GM21515 (cell line): ENCODE data around the gene GIPC2.
"Not testable (repeated sequence)": the region's sequence is repeated elsewhere in the genome, so short reads cannot be mapped to it uniquely, and the experiment has no call there.

Experiments used
- ATAC-seq: cut with Tn5 transposase; IDR thresholded peaks from one replicate; pipeline ENCODE4 v1.9.1; 2021; ENCODE audit not compliant: unreplicated experiment

The GIPC2 gene

DNA sequence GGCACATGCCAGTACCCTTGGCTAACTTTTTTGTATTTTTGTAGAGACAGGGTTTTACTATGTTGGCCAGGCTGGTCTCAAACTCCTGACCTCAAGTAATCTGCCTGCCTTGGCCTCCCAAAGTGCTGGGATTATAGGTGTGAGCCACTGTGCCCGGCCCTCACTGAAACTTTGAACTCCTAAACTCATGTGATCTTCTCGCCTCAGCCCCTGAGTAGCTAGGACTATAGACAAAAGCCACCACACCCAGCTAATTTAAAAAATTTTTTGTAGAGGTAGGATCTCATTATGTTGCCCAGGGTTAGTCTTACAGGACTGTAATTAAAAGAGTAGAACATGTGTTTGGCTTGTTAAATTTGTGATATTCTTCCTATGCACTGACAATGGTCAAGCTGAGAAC, 19.1 kb downstream of the GIPC2 start:
- ATAC-seq: not testable (repeated sequence)

- ATAC-seq: no peak
Measured at GRCh38 chr1:78068681-78069283, 23.0 kb downstream of the GIPC2 start.

- ATAC-seq: no peak
Measured at GRCh38 chr1:78069784-78070183, 24.0 kb downstream of the GIPC2 start.

GRCh38 chr1:78070210-78070609, 24.4 kb downstream of the GIPC2 start:
- ATAC-seq: no peak

- no peak for ATAC-seq
Measured at GRCh38 chr1:78070758-78071157, 25.0 kb downstream of the GIPC2 start.

DNA sequence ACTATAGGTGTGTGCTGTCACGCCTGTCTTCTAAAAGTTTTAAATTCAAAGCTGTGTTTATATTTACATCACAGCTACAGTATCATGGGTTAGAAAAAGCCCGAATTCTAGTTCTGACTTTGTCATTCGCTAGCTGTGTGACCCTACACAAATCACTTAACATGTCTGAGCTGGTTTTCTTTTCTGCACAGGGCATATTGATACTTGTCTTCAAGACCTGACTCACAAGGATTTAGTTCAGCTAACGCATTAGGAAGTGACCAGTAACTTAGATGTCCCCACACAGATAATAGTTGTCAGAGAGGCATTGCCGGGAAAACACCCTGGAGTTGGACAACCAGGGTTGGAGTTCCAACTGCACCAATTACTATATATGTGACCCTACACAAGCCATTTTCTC, 25.9 kb downstream of the GIPC2 start:
- ATAC-seq: no peak

- no peak for ATAC-seq
Measured at GRCh38 chr1:78072216-78072615, 26.4 kb downstream of the GIPC2 start.

GRCh38 chr1:78073441-78073840, 27.7 kb downstream of the GIPC2 start:
- no peak for ATAC-seq

DNA sequence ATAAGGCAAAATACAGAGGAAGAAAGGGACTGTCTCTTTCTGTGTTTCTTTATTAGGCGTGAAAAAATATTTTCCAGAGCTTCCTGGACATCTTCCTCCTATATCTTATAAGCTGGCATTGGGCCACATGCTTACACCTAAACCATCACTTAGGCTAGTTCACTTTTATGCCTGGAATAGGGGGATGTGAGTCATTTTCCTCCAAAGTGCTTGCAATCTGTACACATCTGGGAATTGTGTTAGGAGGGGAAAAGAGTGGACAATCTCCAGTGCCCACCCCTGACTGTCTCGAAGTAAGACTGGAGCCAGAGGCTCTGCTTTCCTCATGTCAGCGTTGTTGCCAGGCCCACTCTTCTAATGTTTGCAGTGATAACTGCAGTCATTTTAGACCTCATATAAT, 29.9 kb downstream of the GIPC2 start:
- ATAC-seq: no peak

DNA sequence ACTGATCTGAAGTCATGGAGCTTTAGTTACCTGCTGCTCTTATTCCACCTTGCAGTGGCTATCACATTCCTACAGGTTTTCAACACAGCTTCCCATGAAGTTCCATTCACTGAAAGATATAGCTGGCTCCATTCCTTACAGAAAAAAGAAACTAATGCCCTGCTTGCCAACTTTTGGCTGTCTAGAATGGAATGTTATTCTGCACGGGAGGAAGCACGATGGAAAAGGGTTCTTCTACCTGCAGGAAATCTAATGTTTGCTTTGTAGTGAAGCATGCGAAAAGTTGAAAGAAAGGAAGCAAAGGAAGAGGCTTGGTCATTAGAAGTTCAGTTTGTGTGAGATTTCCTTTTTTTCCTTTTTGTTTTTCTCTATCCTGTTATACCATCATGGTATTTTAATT, 32.6 kb downstream of the GIPC2 start:
- ATAC-seq: no peak

DNA sequence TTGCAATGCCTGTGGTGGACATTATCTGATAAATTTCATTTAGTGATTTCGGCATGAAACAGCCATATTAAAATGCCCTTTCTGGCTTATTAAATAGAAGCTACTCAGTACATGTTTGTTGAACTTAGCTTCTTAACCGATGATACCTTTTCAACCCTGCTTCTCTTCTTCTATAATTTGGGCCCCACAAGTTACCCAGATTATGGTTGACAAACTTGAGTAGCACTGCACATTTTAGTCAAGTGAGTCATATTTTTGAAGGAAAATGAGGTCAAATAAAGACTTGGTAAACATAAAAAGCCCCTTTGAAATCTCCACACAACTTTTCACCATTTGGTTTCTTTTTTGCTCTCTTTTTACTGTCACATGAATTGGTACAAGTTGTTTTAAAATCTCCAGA, 33.8 kb downstream of the GIPC2 start:
- ATAC-seq: no peak

- no peak for ATAC-seq
Measured at GRCh38 chr1:78080767-78081166, 35.0 kb downstream of the GIPC2 start.

DNA sequence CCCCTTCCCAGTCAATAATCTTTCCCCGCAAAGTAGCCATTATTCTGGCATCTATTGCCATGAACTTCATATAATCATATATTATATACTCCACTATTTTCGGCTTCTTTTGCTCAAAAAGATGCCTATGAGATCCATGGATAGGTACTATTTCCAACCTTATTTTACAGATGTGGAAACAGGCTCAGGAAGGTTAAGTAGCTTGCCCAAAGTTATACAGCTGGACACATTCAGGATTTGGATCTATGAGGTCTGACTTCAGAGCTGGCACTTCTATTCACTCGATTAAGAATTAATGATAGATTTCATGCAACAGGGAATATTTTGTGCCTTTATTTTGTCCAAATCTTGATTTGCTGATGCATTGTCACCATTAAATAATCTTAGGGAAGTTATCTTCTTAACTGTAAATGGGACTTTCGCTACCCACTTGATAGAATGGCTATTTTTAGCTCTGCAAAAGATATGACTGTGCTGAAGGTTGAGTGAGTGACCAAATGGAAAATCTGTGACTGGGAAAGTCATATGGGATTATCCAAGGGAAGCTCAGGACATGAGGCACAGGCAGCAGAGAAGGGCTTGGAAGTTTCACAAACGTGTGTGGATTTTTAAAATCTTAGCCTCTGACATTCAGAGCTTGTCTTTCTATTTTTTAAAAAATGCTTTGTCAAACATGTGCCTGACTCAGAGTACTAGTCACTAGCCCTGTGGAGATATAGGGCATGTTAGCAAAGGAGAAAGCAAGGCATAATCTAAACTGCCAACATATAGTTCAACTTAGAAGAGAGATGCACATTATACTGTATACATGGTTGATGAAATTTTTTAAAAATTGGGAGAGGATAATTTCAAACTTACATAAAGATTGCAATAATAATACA, 36.5 kb downstream of the GIPC2 start:
- no peak for ATAC-seq

GRCh38 chr1:78084639-78085038, 38.9 kb downstream of the GIPC2 start:
- not testable (repeated sequence) for ATAC-seq

- no peak for ATAC-seq
Measured at GRCh38 chr1:78086697-78087096, 40.9 kb downstream of the GIPC2 start.

- ATAC-seq: no peak
Measured at GRCh38 chr1:78088015-78088414, 42.2 kb downstream of the GIPC2 start.

- ATAC-seq: no peak
Measured at GRCh38 chr1:78088486-78088885, 42.7 kb downstream of the GIPC2 start.

- no peak for ATAC-seq
Measured at GRCh38 chr1:78089010-78089409, 43.2 kb downstream of the GIPC2 start.

DNA sequence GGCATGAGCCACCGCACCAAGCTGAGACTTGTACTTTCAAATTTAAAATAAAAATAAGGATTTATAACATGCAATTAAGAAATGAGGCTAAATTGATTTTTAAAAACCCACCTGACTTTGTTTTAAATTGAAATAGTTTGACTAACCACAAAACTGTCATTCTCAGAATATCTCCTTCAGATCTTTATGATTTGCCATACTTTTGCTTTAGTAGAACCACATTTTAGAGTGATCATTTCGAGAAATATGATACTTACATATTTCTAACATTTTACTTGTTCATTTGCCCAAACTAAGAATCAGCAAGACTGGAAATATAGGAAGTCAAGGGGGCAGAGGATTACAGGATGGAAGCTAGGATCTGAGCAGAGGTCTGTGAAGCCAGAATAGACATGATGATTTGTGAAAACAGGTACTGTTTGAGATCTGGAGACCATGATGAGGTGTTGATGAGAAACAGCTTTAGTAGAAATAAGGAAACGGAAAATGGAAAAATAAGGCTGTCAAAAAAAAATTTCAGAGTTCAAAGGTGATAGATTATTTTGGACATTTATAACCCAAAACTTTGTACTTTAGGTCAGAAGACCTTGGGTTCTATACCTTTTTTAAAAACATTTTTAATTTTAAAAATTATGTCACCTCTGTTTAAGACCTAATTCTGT, 44.8 kb downstream of the GIPC2 start:
- ATAC-seq: no peak

GRCh38 chr1:78091215-78091813, 45.5 kb downstream of the GIPC2 start:
- ATAC-seq: no peak

- no peak for ATAC-seq
Measured at GRCh38 chr1:78091886-78092285, 46.1 kb downstream of the GIPC2 start.

GRCh38 chr1:78092643-78093042, 46.9 kb downstream of the GIPC2 start:
- ATAC-seq: no peak
